HG02610 (cell line): Measurements from ENCODE around the gene IGF1R.

ENCODE experiments used
- ATAC-seq: cut with Tn5 transposase; IDR thresholded peaks from one replicate; pipeline ENCODE4 v1.9.1; 2021; ENCODE audit warnings: mild to moderate bottlenecking, moderate library complexity; ENCODE audit not compliant: unreplicated experiment

IGF1R gene

DNA sequence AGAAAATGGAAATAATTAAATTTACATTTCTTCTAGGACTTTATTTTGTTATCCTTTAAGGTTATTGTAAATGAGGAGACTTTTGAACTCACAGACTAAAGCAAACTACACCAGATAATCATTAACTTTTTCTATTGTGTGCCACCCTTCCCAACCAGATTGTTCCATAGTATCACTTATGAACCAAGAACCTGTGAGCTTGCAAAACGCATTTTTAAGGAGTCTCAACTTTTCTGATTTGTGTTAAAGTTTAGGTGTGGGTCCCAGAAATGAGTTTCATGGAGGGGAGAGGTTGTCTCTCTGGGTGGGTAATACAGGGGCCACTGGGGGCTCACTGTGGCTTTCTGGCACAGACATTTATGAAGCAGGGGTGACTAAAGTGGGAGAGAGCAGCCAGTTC, 75.7 kb downstream of the IGF1R start:
- ATAC-seq, result no peak

DNA sequence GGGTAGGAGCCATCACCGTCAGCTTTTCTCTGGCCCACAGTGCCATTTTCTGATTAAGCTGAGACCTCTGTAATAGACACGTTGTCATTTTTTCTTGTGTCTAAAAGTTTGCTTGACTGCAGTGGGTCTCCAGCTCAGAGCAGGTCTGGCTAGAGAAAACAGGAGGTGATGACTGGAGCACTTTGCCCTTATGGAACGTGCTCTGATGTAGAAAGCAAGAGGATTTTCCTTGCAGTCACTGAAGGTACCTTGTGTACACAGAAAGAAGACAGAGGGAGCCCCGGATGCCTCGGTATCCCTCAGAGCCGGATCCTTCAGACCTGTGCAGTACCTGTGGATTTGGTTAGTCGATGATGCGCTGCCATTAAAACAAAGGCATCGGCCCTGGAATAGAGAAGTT, 76.2 kb downstream of the IGF1R start:
- ATAC-seq, result no peak

DNA sequence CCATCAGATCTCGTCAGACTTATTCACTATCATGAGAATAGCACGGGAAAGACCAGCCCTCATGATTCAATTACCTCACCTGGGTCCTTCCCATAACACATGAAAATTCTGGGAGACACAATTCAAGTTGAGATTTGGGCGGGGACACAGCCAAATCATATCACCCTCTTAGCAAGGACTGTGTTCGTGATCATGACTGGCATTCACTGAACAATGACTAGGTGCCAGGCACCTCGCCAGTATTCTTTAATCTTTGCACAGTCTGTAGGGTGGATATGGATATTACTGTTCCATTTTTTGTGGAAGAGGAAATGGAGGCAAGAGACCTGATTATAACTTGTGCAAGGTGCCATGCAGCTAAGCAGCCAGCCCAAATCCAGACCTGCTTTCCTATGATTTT, 77.5 kb downstream of the IGF1R start:
- no peak for ATAC-seq

DNA sequence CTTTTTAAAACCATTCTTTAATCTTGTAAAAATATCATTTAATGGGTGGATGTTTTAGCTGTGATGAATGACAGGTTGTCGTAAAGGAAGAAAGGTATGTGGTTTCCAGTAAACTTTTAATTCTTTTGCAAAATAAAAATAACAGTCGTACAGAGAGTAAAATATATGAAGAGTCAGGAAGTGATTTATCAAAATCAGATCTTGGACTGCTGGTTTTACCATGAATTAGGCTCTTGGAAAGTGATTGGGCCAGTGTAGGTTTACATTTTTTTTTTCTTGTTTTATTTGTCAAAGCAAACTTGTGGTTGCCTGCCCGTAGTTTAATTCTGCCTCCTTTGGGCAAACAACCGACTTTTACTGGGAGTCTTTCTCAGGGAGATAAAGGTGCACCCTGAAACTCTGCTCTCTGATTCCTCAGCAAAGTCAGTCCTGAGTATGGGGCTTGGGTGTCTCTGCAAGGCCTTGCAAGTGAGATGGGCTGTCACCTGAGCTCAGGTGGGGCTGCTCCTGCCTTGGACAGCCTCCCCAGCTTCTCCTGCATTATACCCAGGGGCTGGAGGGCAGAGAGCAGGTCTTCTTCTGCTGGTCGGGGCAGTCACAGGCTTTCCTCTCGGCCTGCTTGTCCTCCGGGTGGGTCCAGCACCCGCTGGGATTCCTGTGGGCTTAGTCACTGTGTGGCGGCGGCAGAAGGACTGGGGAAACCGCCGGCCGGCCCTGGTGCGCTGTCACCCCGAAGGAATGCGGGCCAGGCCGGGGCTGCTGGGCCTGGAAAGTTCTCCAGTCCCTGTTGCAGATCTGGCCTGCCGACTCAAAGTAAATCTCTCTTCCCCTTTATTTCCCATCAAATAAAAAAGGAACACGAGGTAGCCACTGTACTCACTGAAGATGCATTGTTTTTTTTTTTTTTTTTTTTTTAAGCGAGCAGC, 79.0 kb downstream of the IGF1R start:
- ATAC-seq, result no peak

DNA sequence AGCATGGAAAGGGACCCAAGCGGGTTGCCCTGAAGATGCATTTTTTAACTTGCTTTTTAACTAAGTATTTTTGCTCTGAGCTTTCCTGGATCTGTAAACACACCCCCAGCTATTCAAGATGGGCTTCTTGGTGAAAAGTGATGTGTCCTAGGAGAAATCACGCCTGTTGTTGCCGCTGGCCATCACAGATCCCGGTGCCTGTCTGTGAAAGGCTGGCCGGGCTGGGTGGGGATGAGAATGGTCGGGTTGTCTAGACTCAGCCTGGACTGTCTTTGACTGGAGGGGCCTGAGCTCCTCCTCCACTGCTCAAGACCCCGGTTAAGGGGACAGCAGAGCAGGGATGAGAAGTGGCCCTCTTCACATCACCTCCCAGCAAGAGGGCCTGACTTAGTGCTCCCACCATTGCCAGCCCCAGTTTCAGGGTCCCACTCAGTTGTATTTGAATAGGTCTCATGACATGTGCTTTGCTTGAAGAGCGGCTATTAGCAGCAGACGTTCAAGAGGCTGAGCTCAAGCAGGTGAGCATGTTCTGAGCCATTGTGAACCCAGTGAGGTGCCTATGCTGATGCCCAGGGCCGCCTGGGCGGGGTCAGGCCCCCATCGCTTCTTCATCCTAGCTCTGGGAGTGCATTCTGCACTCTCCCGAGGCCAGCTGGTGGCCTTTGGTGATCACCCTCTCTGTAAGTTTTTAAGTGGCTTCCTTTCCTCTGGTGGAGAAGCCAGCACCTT, 79.9 kb downstream of the IGF1R start:
- no peak for ATAC-seq

DNA sequence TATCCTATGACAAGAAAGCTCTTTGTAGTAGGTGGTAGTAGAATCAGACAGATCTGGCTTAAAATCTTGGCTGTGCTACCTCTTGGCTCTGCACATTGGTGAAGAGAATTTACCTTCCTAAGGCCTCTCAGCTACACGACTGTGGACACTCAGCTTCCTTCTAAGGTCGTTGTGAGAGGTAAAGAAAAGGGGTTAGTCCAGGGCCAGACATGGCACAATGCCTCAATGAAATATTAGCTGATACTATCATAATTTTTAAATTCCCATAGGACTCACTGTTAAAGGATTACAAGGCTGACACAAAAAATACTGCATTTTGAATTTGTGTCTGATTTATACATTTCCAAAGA, 80.4 kb downstream of the IGF1R start:
- no peak for ATAC-seq

DNA sequence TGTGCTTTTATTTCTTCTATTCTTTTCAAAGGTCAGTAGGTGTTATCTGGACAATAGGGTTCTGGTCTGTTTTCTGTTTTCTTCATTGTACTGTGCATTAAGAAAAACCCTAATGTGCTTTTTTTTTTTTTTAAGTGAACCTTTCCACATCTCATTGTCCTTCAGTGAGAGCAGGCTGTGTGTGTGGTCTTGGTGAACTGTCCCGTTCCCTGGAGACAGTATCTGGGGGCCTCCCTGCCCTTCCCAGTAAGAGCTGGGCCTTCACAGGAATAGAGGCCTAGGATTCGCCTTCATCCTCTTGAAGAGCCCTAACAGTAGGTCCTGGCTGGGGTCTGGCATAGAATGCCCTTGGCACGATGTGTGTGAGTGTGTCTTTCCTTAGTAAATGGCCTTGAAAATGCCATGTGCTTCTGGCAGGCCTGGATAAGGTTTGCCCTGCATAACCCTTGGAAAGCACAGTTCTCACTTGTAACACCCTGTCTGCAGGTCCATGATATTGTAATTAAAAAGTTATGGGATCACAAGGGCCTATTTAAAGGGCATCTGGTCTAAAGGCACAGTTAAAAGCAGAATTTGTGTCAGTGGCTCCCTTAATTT, 81.2 kb downstream of the IGF1R start:
- no peak for ATAC-seq

DNA sequence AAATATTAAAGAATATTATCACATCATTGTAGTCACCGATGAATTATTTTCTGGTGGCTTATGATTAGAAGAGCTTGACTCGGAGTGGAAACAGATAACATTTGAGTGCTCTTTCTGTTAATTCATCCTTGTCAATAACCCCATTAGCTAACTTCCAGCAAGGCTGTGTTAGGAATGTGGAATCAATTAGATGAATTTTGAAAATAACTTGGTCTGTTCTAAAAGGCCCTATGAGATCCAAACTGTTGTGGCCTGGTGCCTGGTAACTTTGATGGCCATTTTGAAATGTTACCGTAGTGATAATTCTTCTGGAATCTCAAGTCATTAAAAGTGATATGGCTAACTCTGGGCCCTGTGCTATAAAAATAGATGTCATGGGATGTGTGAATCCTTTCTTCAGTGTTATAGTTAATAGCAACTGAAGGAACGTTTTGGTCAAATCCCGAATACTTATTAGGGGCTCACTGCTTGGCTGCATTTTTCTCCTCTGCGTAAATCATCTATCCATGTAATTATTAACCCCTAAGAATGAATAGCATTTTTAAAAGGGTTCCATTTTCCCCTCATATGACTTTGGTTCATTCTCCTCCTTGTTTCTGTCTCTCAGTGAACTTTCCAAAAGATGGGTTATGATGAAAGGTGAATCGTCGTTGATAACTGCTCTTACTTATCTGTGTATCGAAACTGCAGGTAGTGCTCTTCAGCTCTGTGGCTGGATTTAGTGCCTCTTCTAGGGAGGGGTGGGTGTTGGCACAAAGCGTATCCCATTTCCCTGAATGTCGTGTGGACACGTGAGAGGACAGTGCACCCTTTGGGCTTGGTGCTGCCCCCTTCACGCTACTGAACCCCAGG, 82.7 kb downstream of the IGF1R start:
- ATAC-seq, result no peak

DNA sequence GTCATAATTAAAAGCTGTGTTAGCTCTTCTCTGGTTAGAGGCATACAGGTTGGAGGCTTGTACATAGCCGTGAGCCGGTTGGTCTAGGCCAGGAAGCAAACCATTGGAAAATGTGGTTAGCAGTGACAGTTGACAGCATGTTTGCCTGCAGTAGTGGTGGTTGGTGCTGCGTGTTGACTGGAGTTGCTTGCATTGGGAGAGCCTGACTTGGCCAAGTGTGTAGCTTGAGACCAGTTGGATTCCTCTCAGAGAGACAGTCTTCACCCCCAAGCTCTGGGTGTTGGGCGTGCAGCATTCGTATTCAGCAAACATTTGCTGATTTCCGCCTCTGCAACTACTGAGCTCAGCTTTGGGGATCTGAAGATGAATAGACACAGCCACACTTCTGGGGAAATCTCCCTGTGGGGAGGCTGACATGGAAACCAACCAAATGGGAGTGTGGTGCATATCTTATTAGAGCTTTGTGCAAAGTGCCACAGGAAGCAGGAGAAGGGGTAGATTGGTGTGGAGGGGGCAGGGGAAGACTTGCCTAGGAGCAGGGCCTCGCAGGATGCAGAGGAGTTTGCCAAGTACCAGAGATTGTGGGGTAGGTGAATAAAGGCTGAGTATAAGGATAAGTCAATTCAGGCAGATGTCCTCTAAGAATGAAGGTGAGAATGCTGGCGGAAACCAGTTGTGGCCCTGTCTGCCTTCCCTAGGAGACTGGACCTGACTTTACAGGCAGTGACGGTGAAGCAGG, 83.5 kb downstream of the IGF1R start:
- no peak for ATAC-seq

DNA sequence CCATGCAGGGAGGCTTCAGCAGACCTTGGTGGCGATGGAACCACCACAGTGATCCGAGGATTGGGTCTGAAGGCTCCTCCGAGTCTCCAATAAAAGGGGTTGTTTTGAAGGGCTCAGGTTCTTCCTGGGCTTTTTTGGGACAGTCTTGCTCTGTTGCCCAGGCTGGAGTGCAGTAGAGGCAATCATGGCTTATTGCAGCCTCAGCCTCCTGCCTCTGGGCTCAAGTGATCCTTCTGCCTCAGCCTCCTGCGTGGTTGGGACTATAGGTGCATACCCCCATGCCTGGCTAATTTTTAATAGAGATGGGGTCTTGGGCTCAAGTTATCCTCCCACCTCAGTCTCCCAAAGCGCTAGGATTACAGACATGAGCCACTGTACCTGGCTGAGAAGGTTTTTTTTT, 84.8 kb downstream of the IGF1R start:
- no peak for ATAC-seq

DNA sequence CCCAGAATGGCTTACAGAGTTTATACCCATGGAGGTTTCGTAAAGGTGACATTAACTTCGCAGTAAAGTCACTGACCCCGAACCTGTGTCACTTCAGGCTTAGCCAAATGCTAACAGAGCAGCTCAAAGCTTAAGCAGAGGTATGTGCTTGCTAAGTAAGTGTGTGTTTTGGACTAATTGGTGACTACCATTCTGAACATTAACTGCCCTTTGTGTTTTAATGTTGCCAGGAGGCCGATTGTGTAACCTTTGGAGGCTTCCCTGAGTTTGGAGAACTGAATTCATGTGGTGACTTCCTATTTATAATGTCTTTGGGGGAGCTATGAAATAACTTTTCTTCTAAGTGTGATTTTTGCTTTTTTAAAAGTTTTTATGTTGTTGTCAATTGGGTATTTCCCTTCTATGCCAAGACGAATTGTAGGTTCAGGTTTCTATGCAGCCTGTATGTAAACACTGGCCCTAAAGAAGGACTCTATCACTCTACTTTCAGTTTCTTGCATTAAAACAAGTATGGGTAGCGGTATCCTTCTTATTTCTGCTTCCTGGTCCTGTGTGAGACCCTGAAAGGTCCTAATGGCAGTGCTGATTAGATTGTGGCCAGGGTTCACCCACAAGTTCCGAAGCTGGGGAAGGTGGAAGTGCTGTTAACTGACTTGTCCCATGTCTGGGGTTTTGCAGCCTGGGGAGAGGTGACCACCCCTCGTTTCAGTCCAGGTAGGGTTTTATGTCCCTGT, 86.3 kb downstream of the IGF1R start:
- ATAC-seq, result no peak

DNA sequence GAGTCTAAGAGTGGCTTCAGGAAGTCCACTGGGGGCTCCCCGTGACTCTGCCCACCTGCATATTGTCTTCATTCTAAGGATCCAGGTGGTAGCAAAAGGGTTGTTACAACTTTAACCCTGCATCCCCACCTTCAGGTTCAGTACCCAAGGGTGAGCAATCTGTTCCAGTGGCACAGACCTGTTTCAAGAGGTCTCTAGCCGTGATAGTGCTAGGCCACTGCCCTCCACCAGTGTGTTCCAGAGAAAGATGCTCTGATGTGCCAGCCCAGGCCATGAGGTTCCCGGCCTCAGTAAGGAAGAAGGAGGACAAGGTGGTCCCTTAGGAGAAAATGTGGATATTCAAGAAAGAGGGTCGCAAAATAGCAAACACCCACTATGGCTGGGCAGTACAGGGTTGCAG, 87.0 kb downstream of the IGF1R start:
- ATAC-seq, result no peak

DNA sequence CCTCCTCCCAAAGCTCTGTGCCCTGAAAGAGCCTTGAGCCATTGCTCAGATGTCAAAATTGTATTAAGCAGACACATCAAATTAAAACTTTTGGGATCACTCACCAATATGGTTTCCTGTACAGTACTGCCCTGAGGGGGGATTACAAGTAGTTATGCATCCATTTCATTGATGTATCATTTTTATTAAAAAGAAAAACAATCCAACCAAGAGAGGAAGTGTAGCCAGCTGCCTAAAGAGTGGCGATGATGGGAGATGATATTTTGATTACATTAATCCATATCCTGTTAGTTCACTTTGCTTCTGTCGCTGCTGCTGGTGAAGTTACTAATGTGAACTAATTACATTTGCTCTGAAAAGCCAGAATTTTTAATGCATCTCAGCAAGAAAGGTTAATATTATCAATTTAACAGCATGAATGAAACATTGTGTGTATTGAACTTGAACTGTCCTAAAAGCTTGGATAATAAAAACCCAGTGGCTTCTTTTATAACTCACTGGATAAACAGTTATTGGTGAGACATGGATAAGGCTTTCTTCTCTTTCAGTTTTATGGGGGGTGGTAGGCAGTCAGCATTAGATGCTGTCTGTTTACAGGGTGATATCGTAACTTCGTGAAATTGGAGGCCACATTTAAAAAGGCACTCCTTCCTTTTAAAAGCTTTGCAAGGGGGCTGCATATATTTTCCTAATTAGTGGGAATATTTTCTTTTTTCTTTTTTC, 87.7 kb downstream of the IGF1R start:
- no peak for ATAC-seq

DNA sequence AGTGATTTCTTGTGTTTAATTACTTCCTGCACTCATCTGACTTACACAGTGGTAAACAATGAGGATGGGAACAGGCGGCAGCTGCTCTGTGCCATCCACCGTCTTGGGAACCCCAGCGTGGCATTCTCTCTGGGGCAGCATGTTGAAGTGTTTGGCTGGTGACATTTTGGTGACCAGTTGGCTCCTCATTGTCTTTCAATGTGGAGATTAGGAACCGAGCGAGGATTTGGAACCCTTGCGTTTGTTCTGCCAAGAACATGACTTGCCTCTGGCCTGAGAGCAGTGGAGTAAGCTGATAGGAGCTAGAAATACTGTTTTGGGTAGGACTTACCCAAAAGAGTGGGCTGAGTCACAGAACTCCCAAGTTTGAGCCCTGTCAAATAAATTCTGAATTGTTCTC, 88.8 kb downstream of the IGF1R start:
- no peak for ATAC-seq

DNA sequence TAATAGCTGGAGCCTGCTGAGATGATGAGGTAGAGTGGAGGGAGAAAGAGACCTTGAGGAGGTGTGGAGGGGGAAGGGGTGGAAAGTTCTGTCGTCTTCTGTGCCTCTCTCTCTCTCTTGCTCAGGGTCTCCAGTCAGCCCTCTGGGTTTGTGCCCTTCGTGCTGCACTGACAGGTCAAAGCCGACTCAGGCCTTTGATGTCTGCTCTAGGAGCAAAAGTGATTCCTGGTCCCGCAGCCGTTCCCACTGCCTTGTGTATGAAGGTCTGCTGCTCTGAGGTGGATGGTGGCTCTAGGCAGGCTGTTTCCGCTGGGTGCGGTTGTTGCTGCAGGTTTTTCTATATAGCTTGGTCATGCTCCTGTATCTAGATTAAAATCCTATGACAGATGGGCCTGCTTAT, 89.4 kb downstream of the IGF1R start:
- no peak for ATAC-seq

DNA sequence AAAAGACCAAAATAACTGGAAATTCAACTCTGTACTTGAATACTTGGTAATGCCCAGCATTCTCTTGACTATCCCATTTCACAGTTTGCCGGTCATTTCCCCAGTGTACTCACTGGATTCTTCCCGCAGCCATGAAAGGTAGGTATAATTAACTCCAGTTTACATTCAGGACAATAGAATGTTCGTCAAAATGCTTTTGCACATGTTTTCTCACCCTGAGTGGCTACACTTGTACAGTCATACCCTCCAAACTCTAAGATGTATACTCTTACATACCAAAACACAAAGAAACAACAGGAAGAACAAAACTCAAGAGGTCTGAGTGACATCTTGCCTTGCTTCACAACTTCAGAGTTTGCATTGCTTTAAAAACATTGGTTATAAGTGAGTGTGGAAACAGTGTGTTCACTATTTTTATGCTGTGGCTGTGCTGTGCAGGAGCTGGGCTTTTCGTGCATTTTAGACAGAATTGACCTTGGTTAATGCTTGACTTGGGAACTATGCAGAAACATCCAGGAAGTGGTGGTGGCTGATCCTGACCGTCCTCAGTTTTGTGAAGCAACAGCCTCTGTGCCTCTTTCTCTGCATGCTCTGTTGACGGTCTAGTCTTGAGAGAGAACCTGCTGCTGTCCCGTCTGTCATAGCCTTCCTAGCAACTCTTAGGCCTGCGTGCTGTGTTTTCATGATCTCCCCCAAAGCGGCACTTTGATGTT, 90.5 kb downstream of the IGF1R start:
- no peak for ATAC-seq

DNA sequence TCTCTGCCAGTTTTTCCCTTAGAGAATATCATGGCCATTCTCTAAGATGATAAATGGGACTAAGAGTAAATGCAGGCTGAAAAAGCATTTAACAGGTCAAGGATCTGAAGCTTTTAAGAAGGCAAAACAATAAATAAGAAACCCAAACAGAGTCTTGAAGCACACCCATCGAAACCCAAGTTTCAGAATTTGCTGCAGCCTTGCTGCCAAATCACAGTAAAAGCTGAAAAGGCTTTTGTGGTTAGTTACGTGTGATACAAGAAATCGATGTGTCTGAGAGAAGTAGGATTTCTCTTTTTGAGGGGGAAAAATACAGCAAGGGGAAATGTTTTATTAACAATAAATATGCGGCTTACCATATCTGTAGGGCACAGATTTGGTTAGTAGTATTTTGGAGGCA, 92.0 kb downstream of the IGF1R start:
- ATAC-seq, result no peak

DNA sequence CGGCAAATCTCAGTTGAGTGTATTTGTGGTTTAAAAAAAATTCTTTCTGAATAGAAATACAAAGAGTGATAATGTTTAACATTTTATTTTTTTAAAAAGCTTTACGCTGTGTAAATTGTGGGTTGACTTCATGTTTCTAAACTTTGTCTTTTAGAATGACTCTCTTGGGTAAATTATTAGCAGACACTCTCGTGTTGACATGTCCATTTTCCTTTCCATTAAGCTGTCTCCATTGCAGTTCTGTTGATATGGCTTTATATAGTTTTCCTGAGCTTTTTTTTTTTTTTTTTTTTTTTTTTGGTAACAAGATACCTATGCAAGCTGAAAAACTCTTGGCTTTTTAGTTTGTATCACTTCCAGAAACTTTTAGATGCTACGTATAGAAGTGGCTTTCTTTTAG, 92.6 kb downstream of the IGF1R start:
- ATAC-seq, result no peak
